ENCODE data around the gene RBMS2.

DNA sequence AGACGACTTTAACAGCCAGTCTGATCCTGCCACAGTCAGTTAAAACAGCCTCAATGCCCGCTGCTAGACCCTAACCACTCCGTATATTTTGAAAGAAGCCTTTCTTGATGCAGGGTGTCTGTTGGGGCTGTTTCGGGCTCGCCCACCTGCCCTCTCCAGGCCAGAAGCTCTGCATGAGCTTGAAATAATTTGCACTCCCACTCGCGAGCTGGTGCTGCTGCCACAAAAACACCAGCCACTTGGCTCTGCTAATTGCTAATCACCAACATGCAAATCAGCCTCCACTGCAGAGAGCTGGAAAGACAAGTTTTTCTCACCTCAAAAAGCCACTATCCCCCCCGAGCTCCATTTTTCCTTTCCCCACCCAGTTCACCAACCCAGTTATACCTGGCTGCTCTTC lies 93.0 kb downstream of the RBMS2 start:
- TF ChIP-seq, protein P1, sequence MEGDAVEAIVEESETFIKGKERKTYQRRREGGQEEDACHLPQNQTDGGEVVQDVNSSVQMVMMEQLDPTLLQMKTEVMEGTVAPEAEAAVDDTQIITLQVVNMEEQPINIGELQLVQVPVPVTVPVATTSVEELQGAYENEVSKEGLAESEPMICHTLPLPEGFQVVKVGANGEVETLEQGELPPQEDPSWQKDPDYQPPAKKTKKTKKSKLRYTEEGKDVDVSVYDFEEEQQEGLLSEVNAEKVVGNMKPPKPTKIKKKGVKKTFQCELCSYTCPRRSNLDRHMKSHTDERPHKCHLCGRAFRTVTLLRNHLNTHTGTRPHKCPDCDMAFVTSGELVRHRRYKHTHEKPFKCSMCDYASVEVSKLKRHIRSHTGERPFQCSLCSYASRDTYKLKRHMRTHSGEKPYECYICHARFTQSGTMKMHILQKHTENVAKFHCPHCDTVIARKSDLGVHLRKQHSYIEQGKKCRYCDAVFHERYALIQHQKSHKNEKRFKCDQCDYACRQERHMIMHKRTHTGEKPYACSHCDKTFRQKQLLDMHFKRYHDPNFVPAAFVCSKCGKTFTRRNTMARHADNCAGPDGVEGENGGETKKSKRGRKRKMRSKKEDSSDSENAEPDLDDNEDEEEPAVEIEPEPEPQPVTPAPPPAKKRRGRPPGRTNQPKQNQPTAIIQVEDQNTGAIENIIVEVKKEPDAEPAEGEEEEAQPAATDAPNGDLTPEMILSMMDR (IDR thresholded peaks at IDR 0.05; ENCODE audit: low read depth, low read length), result no peak
- TF ChIP-seq POLR2A (IDR thresholded peaks at IDR 0.05; ENCODE audit: extremely low read depth, insufficient read length) (no peak), MYC (IDR thresholded peaks at IDR 0.05; ENCODE audit: low read depth, low read length) (no peak)
- TF ChIP-seq, protein P2, sequence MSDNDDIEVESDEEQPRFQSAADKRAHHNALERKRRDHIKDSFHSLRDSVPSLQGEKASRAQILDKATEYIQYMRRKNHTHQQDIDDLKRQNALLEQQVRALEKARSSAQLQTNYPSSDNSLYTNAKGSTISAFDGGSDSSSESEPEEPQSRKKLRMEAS (IDR thresholded peaks at IDR 0.05; ENCODE audit: low read depth, low read length), result no peak
